Stimulated activated naive CD8-positive, alpha-beta T cell treated with anti-CD3 and anti-CD28 coated beads, Interleukin-15, amount 100 ng/mL, for 72 hours (primary cell): ENCODE results near the gene IL13RA1.
"Not testable (repeated sequence)": the region's sequence is repeated elsewhere in the genome, so short reads cannot be mapped to it uniquely, and the experiment has no call there.

ENCODE experiments used
- ATAC-seq: fragments of 150-1000 bp; cut with Tn5 transposase; 2 replicates; pipeline ENCODE4 v1.10.0; 2021; ENCODE audit warnings: mild to moderate bottlenecking, moderate library complexity
- DNase-seq, 2 donors: peaks; one replicate each; pipeline ENCODE4 v3.0.0; 2021 to 2022
- H3K27ac Mint-ChIP-seq, 2 donors: one replicate each; pipeline ENCODE4 v1.8.0; 2022; ENCODE audit warnings: mild to moderate bottlenecking in 2 of 2, mixed read lengths in 2 of 2, moderate library complexity in 2 of 2
- H3K27me3 Mint-ChIP-seq: one replicate; pipeline ENCODE4 v1.8.0; 2022; ENCODE audit warnings: mixed read lengths
- H3K4me1 Mint-ChIP-seq: one replicate; pipeline ENCODE4 v1.8.0; 2022; ENCODE audit warnings: mild to moderate bottlenecking, mixed read lengths
- H3K4me3 Mint-ChIP-seq, 2 donors: one replicate each; pipeline ENCODE4 v1.8.0; 2022; ENCODE audit warnings: mild to moderate bottlenecking in 2 of 2, mixed read lengths in 2 of 2, moderate library complexity in 1 of 2
- H3K9me3 Mint-ChIP-seq, 2 donors: one replicate each; pipeline ENCODE4 v1.8.0; 2022; ENCODE audit warnings: mixed read lengths in 2 of 2

The IL13RA1 gene

DNA sequence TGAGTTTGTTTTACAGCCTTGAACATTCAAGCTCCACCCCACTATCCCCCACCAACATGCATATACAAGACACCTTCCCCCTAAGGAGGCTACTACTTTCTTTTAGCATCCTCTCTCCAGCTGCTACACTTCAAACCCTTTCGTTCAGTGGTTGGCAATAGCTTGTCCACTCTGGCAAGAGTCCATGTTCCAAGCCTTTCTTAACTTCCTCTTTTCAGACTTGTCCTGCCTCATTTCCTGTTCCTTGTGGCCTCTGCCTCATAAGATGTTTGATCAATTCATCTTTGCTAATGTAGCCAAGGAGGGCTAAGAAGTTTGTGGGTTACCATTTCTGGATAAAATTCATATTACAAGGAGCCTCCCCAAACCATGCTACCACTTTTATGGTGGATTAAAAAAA lies 75.5 kb downstream of the IL13RA1 start:
- H3K4me3 Mint-ChIP-seq = no peak overlapping the region
- ATAC-seq (no peak), DNase-seq (no peak)
- H3K27ac Mint-ChIP-seq = no peak overlapping the region
- H3K4me1 Mint-ChIP-seq = no peaks in the 10 kb centered on the region
- peaks cover 9% of the 10 kb centered on the region for H3K27me3 Mint-ChIP-seq
- H3K9me3 Mint-ChIP-seq = no peaks in the 10 kb centered on the region

DNA sequence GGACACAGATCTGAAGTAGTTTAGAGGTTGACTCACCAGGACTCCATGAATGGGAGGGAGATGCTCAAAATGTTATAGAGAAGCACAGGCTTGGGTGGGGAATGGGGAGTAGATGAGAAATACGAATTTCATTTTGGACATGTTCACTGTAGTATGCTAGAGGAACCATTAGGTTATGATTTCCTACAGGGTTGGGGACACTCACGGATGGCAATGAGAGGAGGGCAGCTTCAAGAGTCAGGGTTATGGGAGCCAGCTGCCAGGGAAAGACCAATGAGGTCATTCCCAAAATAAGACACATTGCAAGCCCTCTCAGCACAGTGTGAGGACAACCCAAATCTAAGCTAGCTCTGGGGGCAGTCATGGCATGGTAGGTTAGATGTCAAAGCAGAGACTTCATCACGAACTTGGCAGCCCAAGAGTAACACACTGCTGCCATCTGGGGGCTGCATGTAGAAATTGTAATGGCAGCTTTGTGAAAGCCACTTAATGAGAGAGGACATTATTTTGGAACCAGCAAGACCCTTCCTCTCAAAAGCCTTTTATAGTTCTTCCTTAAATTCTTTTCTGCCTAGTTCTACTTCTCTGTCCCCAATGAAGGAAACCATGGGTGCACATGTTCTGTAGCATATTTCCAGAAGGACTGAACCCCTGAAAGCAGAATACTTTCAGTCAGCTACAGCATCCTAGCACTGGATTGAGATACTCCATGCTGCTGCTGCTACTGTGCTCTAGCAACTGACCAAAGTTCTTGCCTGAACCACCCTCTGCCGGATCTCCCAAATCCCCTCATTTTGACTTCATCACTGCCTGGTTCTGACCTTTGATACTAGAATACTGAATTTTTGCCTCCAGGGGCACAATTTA lies 80.0 kb downstream of the IL13RA1 start:
- Mint-ChIP-seq H3K27ac (no peak overlapping the region), H3K9me3 (no peaks in the 10 kb centered on the region)
- peak; percentile 57 for ATAC-seq

GRCh38 chrX:118817257-118817656 lies 89.9 kb downstream of the IL13RA1 start:
- H3K4me3 Mint-ChIP-seq, ATAC-seq, H3K9me3 Mint-ChIP-seq, H3K27me3 Mint-ChIP-seq, DNase-seq, H3K27ac Mint-ChIP-seq, H3K4me1 Mint-ChIP-seq: not testable (repeated sequence)

More for the DNA sequence above, 80.0 kb downstream of the IL13RA1 start:
- Mint-ChIP-seq H3K4me1 (no peaks in the 10 kb centered on the region), H3K27me3 (peaks cover 9% of the 10 kb centered on the region), H3K4me3 (no peak overlapping the region)
- DNase-seq = peak; percentile 21 to 37

DNA sequence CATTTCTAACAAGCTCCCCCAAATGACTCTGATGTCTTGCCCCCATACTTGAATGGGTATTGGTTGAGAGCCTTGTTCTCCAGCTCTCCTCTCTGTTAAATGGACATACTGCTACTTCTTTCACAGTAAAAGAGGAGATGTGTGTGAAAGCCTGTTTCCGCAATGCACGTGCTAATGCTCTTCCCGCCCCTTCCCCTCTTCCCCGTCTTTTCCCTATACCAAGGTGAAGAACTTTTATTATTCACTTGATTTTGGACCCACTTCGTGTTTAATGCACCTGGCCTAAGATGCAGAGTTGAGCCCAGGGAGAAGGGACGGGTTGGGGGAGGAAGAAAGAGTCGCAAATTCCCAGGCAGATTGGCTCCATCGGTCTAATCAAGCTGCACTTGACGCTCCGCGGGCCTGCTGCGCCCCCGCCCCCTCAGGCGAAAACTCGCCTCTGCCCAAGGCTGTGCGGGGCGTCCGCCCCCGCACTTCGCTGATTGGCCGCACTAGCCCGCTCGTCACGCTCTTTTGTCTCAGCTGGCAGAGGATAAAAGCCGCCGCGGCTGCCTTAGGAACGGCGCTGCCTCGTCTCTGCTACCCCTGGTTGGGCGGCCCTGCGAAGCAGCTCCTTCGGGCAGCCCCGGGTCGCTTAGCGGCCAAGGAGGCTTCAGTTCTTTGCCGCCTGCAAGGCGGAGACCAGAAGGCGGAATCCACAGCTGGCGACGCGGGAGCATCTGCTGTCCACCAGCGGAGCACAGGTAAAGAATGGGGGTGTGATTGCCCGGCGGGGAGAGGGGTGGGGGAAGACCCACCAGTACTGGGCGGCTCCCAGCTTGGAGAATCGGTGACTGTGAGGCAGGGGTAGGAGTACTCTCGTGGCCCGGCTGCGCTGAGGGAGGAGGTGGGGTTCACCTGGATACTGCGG lies 96.1 kb downstream of the IL13RA1 start, which contains the start of gene ZCCHC12:
TSS of gene ZCCHC12 (plus strand) at position 562 of the 910 bp plus-strand sequence. CDS start 1,421 bp downstream, outside the sequence.
- ATAC-seq = peak; percentile 90

GRCh38 chrX:118824173-118824730 lies 96.8 kb downstream of the IL13RA1 start:
- peak overlapping the region; percentile 86 to 96 for H3K4me3 Mint-ChIP-seq
- no peak overlapping the region for H3K27ac Mint-ChIP-seq
- ATAC-seq (no peak), DNase-seq (no peak)
- H3K27me3 Mint-ChIP-seq = peaks cover 52% of the 10 kb centered on the region
- H3K9me3 Mint-ChIP-seq = no peaks in the 10 kb centered on the region
- peaks cover 35% of the 10 kb centered on the region for H3K4me1 Mint-ChIP-seq

More for the DNA sequence above, 96.1 kb downstream of the IL13RA1 start, which contains the start of gene ZCCHC12:
- Mint-ChIP-seq H3K27me3 (peaks cover 45% of the 10 kb centered on the region), H3K9me3 (no peaks in the 10 kb centered on the region), H3K27ac (peak within 1 kb of the TSS; percentile 74 to 94), H3K4me1 (peaks cover 35% of the 10 kb centered on the region), H3K4me3 (peak within 1 kb of the TSS; percentile 86 to 96)
- DNase-seq = peak; percentile 38 to 47

GRCh38 chrX:118825227-118825626 lies 97.8 kb downstream of the IL13RA1 start:
- DNase-seq (no peak), ATAC-seq (no peak)
- Mint-ChIP-seq H3K27ac (no peak overlapping the region), H3K4me3 (peak overlapping the region in 1 of 2 donors; percentile 96), H3K9me3 (no peaks in the 10 kb centered on the region), H3K4me1 (peaks cover 34% of the 10 kb centered on the region), H3K27me3 (peaks cover 59% of the 10 kb centered on the region)

DNA sequence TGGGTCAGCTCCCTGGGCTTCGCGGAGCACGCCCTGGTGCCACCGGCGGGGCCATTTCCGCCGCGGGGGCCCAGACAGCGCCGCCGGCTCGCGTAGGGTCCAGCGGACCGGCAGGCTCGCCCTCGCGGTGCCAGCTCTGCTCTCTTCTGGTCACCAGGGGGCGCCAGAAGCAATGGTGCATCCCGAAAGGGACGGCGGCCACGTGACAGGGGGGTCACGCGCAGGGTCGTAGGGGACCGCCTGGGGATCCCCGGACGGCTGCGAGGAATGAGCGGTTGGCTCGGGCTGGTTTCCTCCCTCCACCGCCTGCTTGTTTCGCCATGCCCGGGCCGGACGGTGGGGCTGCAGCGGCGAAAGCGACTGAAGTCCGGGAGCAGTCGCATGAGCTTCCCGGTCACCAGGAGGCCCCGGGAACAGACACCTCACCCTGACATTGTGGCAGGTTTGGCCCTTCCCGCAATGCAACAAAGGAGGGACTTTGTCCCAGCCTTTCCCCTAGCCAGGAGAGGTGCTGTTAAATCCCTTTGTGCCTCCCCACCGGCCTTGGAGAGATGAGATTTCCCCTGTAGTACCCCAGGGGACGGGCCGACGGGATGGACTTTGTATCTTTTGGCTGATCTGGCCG lies 112.0 kb downstream of the IL13RA1 start:
- ATAC-seq = peak; percentile 84
- H3K27me3 Mint-ChIP-seq = peaks cover 9% of the 10 kb centered on the region
- DNase-seq = peak; percentile 68 to 71
- no peaks in the 10 kb centered on the region for H3K4me1 Mint-ChIP-seq
- H3K4me3 Mint-ChIP-seq = peak overlapping the region; percentile 64 to 83
- no peaks in the 10 kb centered on the region for H3K9me3 Mint-ChIP-seq
- H3K27ac Mint-ChIP-seq = no peak overlapping the region
